ENCODE results near the gene HSH2D.
A peak's percentile ranks its signal among the peaks of the same experiment; 100 is the strongest.

HSH2D gene

DNA sequence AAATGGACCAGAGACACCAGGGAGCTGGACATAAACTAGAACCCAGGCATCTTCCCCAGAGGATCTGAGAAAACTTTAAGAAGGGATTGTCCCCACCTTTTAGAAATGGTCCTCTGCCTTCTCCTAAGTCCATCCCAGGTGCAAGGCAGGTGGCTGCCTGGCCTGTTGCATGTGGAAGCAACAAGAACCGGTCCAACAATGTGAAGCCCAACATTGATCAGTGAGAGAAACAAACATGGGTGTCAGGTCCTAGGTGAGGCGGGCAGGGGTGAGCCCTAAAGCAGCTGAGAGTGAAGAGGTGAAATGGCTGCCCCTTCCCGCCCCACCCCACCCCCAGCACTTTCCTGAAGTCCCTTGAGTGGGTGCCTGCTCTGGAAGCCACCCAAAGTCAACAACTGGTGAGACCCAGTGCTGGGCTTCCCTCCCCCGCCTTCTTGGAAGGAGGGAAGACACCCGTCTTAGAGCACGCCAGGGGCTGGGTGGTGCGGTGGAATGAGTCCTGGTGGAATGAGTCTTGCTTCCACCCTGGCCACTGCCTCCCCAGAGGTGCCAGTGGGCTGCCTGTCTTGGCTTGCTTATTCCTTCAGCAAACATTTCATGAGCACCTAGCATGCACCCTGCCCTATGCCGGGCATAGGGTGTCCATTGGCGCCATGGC is 55.9 kb downstream of the HSH2D start:
- no peak for DNase-seq

GRCh38 chr19:16200038-16201010 is 56.8 kb downstream of the HSH2D start:
- DNase-seq, result no peak

DNA sequence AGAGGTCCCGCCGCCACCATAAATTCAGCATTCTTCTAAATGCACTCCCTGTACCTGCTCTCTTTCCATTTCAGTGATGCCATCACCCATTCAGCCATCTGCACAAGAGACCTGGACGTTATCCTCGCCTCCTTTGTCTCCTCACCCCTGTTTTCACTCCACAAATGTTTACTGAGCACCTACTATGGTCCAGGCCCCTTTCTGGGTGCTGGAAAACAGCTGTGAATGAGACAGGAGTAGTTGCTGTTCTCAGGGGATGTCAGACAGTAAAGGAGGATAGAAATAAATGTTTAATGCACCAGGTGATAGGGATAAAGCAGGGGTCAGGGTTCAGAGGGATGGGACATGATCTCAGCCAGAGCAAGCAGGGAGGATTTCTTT is 57.5 kb downstream of the HSH2D start:
- DNase-seq, result no peak

DNA sequence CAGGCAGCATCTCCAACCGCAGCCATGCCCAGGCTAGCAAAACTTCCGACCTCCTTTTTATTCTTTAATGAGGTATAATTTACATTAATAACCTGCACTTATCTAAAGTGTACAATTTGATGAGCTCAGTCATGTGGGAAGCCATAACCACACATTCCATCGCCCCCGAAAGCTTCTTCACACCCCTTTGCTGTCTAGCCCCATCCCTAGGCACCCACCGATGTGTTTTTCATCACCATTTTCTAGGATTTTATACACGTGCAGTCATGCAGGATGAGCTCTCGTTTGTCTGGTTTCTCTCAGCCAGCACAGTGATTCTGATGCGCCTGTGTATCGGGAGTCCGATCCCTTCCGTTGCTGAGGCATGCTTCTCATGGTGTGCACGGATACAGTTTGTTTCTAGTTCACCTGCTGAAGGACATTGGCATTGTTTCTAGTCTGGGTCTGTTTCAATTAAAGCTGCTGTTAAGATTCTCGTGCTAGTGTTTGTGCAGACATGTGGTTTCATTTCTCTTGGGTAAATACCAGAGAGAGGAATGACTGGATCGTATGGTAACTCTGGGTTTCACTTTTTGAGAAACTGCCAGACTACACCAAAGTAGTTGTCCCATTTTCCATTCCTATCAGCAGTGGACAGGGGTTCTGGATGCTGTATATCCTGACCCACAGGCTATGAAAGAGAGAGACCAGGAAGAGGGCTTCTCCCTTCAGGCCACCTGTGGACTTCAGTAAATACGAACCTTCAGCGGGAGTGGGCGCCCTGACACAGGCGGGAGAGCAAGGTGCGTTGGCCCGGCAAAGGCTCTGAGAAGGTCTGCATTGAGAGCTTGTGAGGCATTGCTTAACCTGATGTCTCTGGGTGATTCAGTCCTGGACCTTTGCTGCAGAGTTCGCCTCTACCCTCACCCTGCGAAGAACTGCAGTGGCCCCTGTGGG is 59.1 kb downstream of the HSH2D start:
- DNase-seq, result peak; percentile 9

- DNase-seq, result no peak
Measured at GRCh38 chr19:16203256-16204004, 59.9 kb downstream of the HSH2D start.

- DNase-seq, result no peak
Measured at GRCh38 chr19:16204005-16204294, 60.5 kb downstream of the HSH2D start.

GRCh38 chr19:16205205-16206045 is 61.9 kb downstream of the HSH2D start:
- no peak for DNase-seq

DNA sequence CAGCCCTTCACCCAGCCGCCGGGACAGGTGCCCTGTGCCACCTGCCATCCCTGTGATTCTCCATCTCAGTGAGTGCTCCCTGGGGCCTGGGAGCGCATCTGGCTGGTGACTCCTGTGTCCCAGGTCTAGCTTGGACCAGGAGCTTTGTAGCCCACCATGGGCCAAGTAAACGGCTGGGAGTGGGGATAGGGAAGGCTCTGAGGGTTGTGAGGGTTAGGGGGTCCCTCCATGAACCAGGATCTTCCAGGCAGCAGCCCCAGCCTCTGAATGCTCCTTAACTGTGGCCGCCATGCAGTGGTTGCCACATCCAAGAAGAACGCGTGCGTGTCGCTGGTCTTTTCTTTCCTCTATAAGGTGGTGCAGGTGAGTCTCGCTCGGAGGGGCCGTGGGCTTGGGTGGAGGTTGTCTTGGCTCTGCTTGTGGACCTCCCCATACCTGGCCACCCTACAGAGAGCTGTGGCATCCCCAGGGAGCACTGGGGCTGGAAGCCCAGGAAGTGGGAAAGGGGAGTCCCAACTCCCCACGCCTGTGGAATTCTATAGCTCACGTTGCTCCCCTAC is 62.6 kb downstream of the HSH2D start:
- DNase-seq, result no peak

DNA sequence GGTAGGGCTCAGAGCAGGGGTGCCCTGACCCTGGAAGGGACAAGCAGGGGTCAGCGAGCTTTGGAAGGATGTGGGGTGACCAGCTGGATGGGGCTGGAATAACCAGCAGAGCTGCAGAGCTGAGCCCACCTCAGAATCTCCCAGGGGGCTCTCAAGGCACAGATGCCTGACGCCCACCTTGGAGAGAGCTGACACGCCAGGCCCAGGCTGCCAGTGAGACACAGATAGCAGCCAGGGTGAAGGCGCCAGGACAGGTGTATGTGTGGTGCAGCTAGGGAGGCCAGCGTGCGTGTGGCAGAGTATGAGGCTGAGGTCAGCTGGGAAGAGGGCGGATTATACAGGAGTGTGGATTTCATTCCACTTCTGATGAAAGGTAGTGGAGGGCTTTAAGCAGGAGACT is 63.2 kb downstream of the HSH2D start:
- no peak for DNase-seq

GRCh38 chr19:16207063-16207462 is 63.6 kb downstream of the HSH2D start:
- no peak for DNase-seq

DNA sequence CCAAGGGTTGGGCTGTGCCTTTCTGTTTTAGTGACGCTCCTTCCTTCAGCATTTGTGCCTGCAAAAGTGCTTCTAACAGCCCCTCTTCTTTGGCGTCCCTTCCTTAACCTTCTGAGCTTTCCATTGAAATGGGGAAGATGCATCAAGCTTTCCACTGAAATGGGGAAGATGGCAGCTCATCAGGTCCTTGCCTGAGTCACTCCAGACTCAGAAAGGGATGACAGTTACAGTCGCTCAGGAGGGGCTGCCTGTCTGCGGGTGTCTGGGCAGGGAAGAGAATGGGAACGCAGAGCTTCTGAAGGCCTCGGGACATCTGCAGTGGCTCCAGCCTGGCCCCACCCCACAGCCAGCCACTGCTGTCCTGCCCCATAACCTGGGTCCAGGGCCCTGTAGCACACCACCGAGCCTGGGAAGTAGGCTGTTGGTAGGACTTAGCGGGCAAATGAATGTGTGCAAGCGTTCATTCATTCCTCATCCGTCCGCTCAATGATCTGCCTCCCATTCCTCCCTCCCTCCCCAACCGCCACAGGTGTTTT is 64.1 kb downstream of the HSH2D start:
- DNase-seq, result no peak

Data from DMS79 treated with DMSO at 0.1 percent for 48 hours (cell line).